ENCODE measurements around the gene LPAR5.

GRCh38 chr12:6605421-6606330 is 30.1 kb downstream of the LPAR5 start:
- peak; percentile 49 for TF ChIP-seq CTCF (conservative IDR thresholded peaks at IDR 0.05; ENCODE audit: low read length)
- no peak for TF ChIP-seq EZH2phosphoT487 (IDR thresholded peaks at IDR 0.05; ENCODE audit: borderline replicate concordance, low read depth, low read length)
